HEK293 (cell line): ENCODE results near the gene GPHN.

Experiments
- ZNF202 ChIP-seq: fragments of 450-650 bp; formaldehyde crosslinking; IDR thresholded peaks from 2 replicates; pipeline ENCODE4 v1.5.1; 2016; ENCODE audit warnings: missing biosample characterization, missing genetic modification characterization, borderline replicate concordance
- ZNF350 ChIP-seq: fragments of 450-650 bp; formaldehyde crosslinking; IDR thresholded peaks from 2 replicates; pipeline ENCODE4 v1.5.0; 2017; ENCODE audit warnings: missing biosample characterization, mild to moderate bottlenecking, missing genetic modification characterization
- ZNF561 ChIP-seq: fragments of 450-650 bp; IDR thresholded peaks from 2 replicates; pipeline ENCODE4 v1.5.1; 2018; ENCODE audit warnings: missing biosample characterization, missing genetic modification characterization, borderline replicate concordance

DNA sequence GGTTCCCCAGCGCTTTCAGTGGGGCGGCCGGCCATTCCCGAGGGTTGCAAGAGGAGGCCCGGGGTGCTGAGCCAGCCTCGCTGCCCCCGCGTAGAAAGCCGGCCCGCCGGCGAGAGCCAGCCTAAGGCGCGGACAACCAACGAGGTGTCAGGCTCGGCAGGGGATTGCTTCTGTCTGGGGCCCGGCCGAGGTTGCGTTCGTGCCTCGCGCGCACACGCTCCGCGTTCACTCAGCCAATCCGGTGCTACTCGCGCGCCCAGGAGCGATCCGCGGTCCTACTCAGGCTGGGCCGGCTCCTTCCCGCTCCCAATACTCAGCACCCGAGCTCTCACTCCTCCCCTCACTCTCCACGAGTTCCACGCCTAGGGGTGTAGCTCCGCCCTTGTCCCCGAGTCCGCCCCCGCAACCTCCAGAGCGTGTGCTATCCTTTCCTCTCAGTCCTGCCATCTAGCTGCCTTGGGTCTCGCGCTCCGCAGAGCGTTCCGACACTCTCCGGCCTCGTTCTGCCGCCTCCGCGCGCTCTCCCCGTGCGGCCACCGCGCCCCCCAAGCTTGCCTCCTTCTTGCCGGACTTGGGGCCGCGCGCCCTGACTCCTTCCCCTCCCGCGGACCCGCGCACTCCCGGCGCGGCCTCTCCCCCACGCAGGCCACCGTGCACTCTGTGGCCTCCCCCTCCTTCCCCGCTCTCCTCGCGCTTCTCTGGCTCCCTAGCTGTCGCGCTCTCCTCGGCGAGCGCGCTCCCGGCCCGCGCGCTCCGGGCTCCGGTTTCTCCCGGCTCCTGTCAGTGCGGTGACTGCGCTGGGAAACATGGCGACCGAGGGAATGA, at the start of gene GPHN:
- TF ChIP-seq ZNF202 (tag by site-specific recombination) (no peak), ZNF350 (no peak), ZNF561 (tag by site-specific recombination) (no peak)
